Breast epithelium (tissue), 3 donors: ENCODE results near the gene TM7SF2.

Source experiments
- CTCF ChIP-seq, 3 donors: fragments of 450-650 bp; IDR thresholded peaks; one replicate each; pipeline ENCODE4 v1.5.1; 2016 to 2017; ENCODE audit warnings: antibody characterized with exemption in 3 of 3, mild to moderate bottlenecking in 3 of 3, moderate library complexity in 3 of 3
- POLR2A ChIP-seq: fragments of 450-650 bp; IDR thresholded peaks from one replicate; pipeline ENCODE4 v1.6.1; 2016; ENCODE audit warnings: antibody characterized with exemption, mild to moderate bottlenecking, moderate library complexity
- POLR2AphosphoS5 ChIP-seq, 3 donors: sonication (generic); formaldehyde crosslinking; IDR thresholded peaks; one replicate each; pipeline ENCODE4 v1.6.1; 2017; ENCODE audit warnings: antibody characterized with exemption in 3 of 3

GRCh38 chr11:65147352-65148075 lies 35.8 kb downstream of the TM7SF2 start:
- TF ChIP-seq CTCF (IDR thresholded peaks at IDR 0.05) (no peak), POLR2A (no peak), POLR2AphosphoS5 (IDR thresholded peaks at IDR 0.05) (no peak)
